Erythroblast (primary cell): ENCODE data around the gene PPARGC1A.

Experiments
- GATA1 ChIP-seq: IDR thresholded peaks from 2 replicates; pipeline ENCODE4 v1.6.1; 2011; ENCODE audit warnings: low read depth, mild to moderate bottlenecking, control low read depth, low read length, moderate library complexity
- POLR2A ChIP-seq: IDR thresholded peaks from 2 replicates; pipeline ENCODE4 v1.6.1; 2011; ENCODE audit warnings: mild to moderate bottlenecking, low read length

- no peak for TF ChIP-seq POLR2A
- no peak for TF ChIP-seq GATA1
Observed at GRCh38 chr4:23885943-23886590, 3.8 kb downstream of the PPARGC1A start.
